ENCODE data around the gene STC2. TPM values are rescaled to one million over a fixed set of nuclear protein-coding genes. Genes with fewer than 3 reads are reported as not detected.

The STC2 gene
- polyA plus RNA-seq, 2 of the 4 experiments (the other 2 are of a cell fraction), result 45.2 to 46.1 TPM

DNA sequence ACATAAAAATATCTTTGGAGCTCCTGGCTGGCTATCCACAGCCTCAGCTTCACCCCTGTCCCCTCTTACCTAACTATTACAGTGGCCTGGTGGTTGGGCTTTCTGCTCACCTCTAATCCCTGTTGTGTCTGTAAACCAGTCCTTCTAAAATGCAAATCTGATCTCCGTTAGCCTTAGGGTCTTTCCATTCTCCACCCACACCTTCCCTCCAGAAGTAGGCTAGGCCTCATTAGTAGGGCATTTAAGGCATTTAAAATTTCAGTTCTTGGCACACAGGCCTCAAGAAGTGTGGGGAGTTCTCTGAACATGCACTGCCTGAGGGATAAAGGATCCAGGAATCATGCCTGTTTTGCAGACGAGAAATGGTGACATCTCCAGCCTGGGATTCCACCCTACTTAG, 26.4 kb upstream of the STC2 start:
- no peak for TF ChIP-seq RFX5 (IDR thresholded peaks at IDR 0.05)
- no peak for TF ChIP-seq RCOR1 (IDR thresholded peaks at IDR 0.05; ENCODE audit: low read depth, low read length)
- TF ChIP-seq, protein P1, sequence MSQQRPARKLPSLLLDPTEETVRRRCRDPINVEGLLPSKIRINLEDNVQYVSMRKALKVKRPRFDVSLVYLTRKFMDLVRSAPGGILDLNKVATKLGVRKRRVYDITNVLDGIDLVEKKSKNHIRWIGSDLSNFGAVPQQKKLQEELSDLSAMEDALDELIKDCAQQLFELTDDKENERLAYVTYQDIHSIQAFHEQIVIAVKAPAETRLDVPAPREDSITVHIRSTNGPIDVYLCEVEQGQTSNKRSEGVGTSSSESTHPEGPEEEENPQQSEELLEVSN (IDR thresholded peaks at IDR 0.05; ENCODE audit: borderline replicate concordance, low read depth), result no peak
- TF ChIP-seq TFCP2L1 (CRISPR knock-in tag; IDR thresholded peaks at IDR 0.05), result no peak
- TF ChIP-seq RARB (CRISPR knock-in tag; IDR thresholded peaks at IDR 0.05), result no peak
- no peak for TF ChIP-seq EHF (CRISPR knock-in tag; IDR thresholded peaks at IDR 0.05)
- ATAC-seq (no peak), FAIRE-seq (no peak), DNase-seq (ENCODE audit: low read depth in 1 of 2, low spot score in 1 of 2) (no peak)
- POLR2A ChIA-PET, result no interaction called here
- Histone ChIP-seq H3K9me3 (no peaks in the 10 kb centered on the region), H3K27ac (no peak overlapping the region), H3K4me3 (no peak overlapping the region), H3K4me1 (no peaks in the 10 kb centered on the region), H3K4me2 (no peak overlapping the region)
- 68% methylated on average over 2 of the region's 2 CpGs for WGBS (ENCODE audit: missing lambda C conversion rate)
- CTCF ChIA-PET, result interaction anchor here (1.0 kb wide), 1 partner anchor 218 kb away, joined by 3 read pairs; no protein-coding TSS in a partner anchor

DNA sequence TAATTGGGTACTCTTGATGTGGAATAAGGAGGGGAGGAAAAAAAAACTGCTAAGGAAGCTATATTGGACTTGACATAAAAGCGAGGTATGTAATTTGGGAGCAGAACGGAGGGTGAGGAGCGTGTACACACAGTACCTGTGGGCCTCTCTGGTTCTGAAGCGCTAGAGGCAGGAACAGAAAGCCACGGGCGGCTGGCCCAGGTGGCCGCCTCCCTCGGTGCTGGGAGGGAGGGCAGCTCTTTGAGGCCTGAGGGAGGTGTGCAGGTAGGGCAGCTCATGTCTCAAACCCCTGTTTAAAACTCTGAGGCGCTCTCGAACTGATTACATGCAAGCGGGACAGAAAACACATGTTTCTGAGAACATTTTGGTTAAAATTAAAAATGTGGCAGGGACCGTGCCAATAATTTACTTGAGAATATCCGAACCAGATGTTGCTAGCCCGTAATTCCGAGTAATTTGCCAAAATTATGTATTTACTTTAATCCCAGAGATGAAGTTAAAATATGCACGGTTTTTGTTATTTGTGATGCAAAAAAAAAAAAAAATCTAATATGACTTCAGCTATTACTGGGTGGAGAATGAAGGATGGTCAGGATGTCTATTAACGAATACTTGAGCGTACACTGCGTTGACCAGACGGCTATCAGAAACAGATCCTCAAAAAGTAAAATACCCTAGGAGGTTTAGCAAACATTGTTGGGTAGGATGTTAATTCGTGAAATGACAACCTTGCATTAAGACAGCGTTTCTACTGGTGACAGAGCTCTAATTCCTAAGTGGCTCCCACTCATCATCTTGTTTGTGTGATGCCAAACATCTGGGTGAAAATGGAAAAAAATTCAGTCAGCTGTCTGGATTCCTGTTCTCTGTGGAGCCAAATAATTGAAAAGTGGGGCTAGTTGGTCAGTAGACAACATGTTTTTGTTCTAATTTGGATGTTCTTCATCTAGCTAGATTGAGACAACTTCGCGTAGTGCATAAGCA, 24.4 kb upstream of the STC2 start:
- H3K4me3 ChIP-seq, result no peak overlapping the region
- ChIA-PET POLR2A (interaction anchor here (0.6 kb wide), 1 partner anchor 237 kb away, joined by 3 read pairs; no protein-coding TSS in a partner anchor), CTCF (interaction anchor here (1.1 to 2.0 kb wide), 2 partner anchors 13 to 58 kb away, joined by 3 to 7 read pairs; no protein-coding TSS in a partner anchor)
- ATAC-seq, result no peak
- H3K9me3 ChIP-seq, result no peaks in the 10 kb centered on the region
- FAIRE-seq, result no peak
- H3K27ac ChIP-seq, result no peak overlapping the region
- no peaks in the 10 kb centered on the region for H3K4me1 ChIP-seq
- 67% methylated on average over 24 of the region's 24 CpGs for WGBS (ENCODE audit: missing lambda C conversion rate)
- H3K4me2 ChIP-seq, result no peak overlapping the region
- TF ChIP-seq NPAS2 (CRISPR knock-in tag; IDR thresholded peaks at IDR 0.05; ENCODE audit: borderline replicate concordance), result no peak
- no peak for TF ChIP-seq KDM1A (IDR thresholded peaks at IDR 0.05; ENCODE audit: low read depth)
- TF ChIP-seq CHD2 (IDR thresholded peaks at IDR 0.05; ENCODE audit: low read length, partially characterized antibody), result no peak
- TF ChIP-seq, protein P2, sequence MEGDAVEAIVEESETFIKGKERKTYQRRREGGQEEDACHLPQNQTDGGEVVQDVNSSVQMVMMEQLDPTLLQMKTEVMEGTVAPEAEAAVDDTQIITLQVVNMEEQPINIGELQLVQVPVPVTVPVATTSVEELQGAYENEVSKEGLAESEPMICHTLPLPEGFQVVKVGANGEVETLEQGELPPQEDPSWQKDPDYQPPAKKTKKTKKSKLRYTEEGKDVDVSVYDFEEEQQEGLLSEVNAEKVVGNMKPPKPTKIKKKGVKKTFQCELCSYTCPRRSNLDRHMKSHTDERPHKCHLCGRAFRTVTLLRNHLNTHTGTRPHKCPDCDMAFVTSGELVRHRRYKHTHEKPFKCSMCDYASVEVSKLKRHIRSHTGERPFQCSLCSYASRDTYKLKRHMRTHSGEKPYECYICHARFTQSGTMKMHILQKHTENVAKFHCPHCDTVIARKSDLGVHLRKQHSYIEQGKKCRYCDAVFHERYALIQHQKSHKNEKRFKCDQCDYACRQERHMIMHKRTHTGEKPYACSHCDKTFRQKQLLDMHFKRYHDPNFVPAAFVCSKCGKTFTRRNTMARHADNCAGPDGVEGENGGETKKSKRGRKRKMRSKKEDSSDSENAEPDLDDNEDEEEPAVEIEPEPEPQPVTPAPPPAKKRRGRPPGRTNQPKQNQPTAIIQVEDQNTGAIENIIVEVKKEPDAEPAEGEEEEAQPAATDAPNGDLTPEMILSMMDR (IDR thresholded peaks at IDR 0.05), result no peak
- TF ChIP-seq HEYL (CRISPR knock-in tag; IDR thresholded peaks at IDR 0.05), result no peak
- no peak for TF ChIP-seq FOSL2 (IDR thresholded peaks at IDR 0.05)
- TF ChIP-seq FOSL2 (CRISPR knock-in tag; IDR thresholded peaks at IDR 0.05), result no peak
- no peak for TF ChIP-seq PHF8 (IDR thresholded peaks at IDR 0.05; ENCODE audit: borderline replicate concordance, low read depth)
- no peak for TF ChIP-seq EP300 (IDR thresholded peaks at IDR 0.05)
- no peak for TF ChIP-seq ZFP36 (IDR thresholded peaks at IDR 0.05; ENCODE audit: borderline replicate concordance, partially characterized antibody)
- TF ChIP-seq ZC3H11A (IDR thresholded peaks at IDR 0.05), result no peak
- TF ChIP-seq RARB (CRISPR knock-in tag; IDR thresholded peaks at IDR 0.05), result no peak
- no peak for TF ChIP-seq POLR2AphosphoS2 (conservative IDR thresholded peaks at IDR 0.05; ENCODE audit: low read length)
- TF ChIP-seq, protein P3, sequence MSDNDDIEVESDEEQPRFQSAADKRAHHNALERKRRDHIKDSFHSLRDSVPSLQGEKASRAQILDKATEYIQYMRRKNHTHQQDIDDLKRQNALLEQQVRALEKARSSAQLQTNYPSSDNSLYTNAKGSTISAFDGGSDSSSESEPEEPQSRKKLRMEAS (IDR thresholded peaks at IDR 0.05), result no peak
- no peak for TF ChIP-seq HOXA7 (CRISPR knock-in tag; IDR thresholded peaks at IDR 0.05)
- no peak for TF ChIP-seq KDM5A (IDR thresholded peaks at IDR 0.05)
- no peak for TF ChIP-seq JUN (IDR thresholded peaks at IDR 0.05)
- no peak for TF ChIP-seq POLR2A (IDR thresholded peaks at IDR 0.05; ENCODE audit: low read length)
- no peak for TF ChIP-seq MYC (IDR thresholded peaks at IDR 0.05; ENCODE audit: borderline replicate concordance, low read length)
- DNase-seq (ENCODE audit: low read depth in 1 of 2, low spot score in 1 of 2), result no peak

Measured in A549 (cell line).